HuH-7 (cell line): Measurements from ENCODE around the gene BCAP31.

Source experiments
- DNase-seq: peaks from one replicate; pipeline ENCODE4 v3.0.0; 2011; ENCODE audit warnings: low spot score

Gene BCAP31

DNA sequence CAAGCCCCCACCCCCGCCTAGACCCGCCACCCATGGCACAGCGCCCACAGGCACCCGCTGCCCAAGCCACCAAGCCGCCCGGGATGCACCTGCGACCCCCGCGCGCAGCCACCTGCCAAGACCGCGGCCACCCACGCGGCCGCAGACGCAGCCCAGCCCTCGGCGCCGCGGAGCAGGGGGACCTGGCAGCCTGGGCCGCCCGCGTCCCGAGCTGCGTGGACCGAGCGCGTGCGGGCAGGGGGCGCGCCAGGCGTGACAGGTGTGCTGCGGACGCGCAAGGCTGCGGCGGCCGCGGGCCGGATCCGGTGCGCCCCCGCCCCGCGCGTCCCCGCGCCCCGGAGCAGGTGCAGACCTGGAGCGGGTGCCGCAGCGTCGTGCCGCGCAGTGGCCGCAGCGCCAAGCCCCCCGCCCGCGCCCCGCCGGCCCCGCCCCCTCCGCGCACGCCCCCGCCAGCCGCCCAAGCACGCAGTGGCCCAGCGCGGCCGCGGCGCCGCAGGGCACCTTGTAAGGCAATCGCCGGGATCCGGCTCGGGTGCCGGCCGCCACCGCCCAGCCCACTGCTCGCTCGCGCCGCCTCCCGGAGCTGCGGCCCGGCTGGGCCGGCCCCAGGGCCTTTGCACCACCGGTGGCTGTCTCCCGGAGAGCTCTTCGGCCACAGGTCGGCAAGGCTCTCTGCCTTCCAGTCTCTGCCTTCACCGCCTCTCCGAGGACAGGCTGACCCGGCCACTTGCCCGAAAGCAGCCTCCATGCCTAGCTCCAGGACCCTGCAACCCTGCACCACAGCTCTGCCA lies 50.6 kb downstream of the BCAP31 start, which contains the start of gene PNCK:
PNCK (minus strand) TSS at position 386 of the 791 bp plus-strand sequence. CDS start 737 bp downstream, outside the sequence.
- DNase-seq: no peak

DNA sequence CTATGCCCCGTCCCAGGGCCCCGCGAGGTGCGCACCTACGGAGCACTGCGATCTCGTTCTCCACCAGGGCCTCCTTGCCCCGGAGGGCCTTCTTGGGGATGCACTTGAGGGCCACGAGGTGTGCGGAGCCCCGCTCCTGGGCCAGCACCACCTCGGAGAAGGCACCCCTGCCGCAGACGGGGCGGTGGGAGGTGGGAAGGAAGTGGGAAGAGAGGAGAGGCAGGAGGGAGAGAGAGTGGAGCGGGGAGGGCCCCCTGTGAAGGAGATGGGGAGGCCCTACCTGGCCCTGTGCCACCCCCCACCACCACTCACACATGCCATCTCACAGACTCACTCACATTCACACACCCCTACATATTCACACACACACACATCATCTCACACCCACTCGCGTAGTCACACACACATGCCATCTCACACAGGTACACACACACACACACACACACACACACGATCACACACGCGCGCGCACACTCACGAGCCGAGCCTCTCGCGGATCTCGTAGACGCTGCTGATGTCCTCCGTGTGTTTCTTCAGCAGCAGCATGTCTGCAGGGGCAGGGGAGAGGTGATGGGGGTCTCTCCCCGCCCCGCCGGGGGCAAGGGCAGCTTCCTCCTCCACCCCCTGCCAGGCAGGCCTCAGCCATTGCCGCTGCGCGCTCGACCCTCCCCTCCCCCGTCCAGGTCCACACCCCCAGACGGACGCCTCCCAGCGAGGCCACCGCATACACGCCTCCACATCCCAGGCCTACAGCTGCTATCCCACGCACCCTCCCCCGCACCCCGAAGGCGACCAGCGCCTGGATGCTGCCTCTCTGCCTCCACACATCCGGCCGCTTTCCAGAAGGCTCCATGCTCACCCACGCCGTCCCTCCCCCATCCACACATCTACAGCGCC lies 51.4 kb downstream of the BCAP31 start:
- no peak for DNase-seq

DNA sequence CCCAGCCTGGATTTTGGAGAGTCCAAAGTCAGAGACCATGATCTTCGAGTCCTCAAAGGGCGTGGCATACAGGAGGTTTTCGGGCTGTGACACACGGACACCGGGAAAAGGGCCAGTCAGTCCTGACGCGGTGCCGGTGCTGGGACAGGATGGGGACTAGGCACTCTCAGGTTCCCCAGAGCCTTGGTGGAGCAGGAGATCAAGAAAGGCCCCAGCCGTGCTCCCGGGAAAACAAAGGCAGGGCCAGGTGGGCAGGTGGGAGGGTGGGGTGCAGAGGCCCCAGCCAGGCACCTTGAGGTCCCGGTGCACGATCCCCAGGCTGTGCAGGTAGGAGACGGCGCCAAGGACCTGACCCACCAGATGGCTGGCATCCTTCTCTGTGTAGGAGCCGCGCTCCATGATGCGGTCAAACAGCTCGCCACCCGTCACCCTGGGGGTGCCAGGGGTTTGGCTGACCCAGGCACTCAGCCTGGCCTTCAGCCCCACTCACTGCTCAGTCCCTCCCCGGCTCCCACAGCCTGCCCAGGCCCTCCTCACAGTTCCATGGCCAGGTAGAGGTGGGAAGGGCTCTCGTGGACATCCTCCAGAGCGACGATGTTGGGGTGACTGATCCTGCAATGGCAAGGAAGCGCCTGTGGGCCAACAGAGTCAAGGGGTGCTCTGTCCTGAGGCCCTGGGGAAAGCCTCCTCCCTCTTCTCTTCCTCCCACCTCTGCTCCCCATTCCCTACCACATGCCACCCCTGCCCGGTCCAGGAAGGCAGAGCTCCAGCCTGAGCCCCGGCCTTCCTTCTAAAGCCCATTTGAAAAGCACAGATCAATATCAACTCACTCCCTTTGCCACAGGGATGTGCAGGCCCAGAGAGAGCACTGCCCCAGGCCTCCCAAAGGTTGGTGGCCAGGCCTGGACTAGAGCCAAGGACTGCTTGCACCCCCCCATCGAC lies 52.3 kb downstream of the BCAP31 start:
- DNase-seq: no peak

DNA sequence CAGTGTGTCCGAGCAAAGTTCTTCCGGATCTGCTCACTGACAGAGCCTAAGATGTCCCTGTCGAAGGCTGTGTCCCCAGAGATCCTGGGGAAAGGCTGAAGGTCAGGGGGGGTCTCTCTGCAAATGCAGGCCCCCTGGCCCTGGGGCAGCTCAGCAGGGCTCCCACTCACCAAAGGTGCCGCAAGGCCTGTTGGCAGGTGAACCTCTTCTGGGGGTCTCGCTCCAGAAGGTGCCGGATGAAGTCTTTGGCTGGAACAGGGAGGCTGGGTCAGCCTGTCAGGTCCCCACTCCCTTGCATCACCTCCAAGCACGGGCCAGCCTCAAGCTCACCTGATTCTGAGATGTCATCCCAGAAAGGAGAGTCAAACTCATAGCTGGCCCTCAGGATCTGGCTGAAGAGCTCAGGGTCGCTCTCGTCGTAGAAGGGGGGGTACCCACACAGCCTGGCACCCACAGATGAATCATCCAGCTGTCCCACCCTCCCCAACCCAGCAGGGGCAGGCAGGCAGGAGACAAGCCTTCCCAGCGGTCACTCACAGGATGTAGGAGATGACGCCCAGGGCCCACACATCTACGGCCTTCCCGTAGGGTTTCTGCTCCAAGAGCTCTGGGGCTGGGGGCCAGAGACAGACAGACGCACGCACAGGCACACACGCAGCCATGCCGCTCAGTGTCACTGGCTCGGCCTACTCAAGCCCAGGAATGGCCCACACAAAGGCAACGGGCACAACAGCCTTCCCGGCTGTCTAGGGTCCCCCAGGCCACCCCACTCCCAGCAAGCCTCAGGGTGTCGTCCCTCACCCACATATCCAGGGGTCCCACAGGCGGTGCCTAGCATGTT lies 53.2 kb downstream of the BCAP31 start:
- no peak for DNase-seq

DNA sequence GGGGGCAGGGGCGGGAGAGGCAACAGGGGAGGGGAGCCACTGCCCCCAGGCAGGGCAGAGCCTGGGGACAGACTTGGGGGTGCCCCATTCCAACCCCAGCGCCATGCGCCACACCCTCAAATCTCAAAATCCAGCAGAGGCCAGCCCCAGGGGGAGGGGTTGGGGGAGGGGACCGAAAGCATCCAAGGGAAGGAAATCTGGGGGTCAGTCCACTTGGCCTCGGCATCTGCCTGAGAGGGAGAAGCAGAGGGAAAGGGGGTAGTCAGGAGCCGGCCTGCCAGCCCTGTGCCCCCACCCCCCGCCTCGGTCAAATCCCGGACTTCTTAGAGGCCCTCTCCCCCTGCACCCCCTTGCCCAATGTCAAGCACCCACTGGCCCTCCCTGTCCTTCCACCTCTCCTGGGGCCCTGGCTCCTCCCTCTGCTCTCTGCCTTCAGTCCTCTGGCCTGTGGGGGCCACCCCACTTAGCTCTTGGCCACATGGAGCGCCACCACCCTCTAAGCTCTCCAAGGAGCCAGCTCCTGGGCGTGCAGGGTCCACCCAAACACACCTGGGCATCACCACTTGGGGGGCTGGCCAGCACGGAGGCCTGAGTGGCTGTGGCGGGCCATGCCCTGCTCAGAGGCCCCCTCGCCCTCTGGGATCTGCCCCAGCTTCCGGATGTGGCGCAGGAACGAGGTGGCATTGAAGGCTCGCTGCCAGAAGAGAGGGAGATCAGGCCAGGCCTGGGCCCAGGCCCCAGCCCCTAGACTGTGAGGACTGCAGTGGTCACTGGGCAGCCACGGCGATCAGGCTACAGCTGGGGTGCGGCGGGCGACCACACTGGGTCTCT lies 54.1 kb downstream of the BCAP31 start:
- no peak for DNase-seq

DNA sequence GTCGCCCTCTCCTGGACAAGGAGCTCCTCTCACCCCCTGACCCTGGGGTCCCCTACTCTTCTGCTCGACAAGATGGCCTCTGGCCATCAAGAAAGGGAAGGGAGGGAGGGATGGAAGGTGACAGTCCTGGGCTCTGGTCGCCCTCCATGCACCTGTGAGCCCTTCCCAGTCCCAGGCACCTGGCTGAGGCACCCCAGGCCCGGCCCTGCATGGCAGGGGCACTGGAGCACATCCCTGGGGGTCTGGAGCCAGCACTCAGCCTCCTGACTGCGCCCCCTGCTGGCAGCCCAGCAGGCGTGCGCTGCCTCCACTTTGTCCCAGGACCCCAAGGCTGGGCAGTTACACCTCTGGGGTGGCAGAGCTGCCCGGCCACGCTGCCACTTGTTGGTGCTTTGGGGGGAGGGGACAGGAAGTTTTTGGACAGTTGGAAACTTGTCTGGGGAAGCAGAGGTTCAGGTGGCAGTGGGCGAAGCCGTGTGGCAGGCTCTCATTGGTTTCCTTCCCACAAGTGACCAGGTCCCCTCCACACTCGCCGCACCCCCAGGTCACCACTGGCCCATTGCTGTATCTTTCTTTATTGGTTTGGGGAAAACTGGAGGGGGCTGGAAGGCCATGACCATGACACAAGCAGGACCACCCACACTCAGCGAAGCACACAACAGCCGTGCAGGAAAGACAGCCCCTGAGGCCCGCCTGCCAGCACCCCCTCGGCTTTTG lies 54.9 kb downstream of the BCAP31 start:
- peak; percentile 75 for DNase-seq

DNA sequence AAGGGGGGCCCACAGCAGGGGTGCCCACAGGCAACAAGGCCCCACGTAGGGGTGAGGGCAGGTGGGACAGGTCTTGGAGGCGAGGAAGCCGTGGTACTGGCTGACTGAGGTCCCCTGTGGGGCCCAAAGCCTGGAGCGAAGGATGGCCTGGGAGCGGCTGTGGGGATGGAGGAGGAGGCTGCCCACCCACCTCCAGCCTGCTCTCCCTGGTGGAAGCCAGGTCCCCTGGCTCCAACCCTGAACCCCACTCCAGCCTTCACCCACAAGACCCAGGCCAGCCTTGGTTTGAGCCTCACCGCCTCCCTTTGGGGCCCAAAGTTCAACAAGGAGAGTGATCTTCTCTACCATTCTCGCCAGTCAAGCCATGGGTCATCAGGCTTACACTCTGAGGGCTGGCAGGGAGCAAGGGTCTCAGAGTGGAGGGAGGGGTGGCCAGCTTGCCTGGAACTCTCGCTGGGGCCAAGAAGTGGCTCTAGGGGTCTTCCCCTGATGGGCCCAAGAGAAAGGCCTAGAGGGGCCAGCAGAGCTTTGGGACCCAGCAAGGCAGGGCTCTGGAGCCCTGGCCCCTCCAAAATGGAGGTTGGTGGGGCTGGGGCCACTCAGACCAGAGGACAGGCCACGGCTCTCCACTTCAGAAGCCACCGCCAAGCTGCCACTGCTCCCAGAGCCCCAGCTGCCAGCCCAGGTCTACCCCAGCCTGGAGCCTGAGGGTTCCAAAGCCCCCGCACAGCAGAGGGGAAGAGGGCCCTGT lies 55.6 kb downstream of the BCAP31 start:
- DNase-seq: no peak

DNA sequence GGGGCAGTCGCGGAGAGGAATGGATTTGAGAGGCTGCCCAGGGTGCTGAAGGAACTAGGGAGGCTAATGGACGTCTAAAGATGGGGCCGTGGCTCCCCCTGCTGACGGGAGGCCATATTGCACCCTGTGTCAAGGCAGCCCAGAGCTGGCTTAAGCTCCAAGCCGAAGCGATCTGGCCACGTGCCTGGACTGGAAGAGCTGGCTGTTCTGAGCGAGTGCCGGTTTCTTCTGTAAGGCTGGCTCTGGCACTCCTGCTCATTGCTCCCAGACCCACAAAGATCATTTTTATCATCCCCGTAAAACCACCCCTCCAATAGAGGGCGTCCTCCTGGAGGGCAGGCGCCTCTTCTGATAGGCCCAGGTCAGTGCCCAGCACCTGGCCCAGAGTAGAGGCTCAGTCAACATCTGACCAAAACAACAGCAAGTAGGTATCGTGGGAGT lies 56.2 kb downstream of the BCAP31 start:
- peak; percentile 84 for DNase-seq

DNA sequence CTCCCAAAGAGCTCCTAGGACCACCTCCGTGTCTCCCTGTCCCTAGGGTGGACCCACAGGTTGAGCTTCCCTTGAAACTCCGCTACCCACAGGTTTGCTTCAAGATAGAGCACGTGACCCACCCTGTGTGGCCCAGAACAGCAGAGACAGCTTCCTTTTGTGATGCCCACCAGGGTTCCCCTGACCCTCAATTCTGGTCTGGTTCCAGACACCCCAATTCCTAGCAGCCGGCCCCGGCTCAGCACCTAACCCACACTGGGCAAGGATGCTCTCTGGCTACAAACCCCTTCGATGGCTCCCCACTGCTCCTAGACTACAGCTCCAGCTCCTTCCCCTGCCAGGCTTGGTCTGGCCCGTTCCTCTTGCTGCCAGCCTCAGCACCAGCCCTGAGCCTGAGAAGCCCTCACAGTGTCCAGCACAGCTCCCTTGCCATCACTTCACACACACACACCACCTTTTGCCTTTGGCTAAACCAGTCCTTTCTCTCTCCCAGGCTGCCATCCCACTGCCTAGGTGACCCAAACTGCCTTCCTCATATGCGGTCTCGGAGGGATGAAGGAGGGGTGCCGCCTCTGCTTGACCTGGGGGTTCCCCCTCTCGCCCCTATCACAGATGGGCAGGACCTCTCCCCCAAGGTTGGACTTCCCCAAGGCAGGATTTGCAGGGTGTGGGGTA lies 56.8 kb downstream of the BCAP31 start:
- DNase-seq: no peak

DNA sequence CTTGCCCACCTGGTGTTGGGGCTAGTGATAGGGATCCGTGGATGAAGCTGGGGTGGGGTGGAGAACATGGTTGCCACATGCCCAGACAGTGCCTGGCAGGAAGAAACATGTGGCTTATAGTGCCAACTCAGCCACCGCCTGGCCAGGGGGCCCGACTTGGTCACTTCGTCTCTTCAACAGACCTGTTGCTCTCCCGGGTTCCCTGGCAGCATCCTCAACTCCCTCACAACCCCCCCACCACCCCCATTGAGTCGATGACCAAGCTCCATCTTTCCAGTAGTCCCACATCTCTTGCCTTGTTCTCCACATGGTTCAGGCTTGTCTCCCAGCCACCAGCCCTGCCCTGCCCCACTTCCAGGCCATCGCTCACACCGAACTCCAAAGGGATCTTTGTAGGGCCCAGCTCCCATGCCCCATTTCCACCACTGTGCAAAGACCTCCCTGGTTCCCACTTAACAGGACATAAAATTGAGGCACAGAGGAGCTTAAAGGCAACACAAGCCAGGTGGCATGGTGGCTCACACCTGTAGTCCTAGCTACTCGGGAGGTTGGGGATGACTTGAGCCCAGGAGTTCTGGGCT lies 58.4 kb downstream of the BCAP31 start:
- no peak for DNase-seq

DNA sequence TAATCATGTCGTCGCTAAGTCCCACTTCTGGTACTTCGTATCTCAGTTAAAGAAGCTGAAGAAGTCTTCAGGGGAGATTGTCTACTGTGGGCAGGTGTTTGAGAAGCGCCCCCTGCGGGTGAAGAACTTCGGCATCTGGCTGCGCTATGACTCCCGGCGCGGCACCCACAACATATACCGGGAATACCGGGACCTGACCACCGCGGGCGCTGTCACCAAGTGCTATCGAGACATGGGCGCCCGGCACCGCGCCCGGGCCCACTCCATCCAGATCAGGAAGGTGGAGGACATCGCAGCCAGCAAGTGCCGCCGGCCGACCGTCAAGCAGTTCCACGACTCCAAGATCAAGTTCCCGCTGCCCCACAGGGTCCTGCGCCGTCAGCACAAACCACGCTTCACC lies 61.9 kb downstream of the BCAP31 start:
- DNase-seq: no peak

DNA sequence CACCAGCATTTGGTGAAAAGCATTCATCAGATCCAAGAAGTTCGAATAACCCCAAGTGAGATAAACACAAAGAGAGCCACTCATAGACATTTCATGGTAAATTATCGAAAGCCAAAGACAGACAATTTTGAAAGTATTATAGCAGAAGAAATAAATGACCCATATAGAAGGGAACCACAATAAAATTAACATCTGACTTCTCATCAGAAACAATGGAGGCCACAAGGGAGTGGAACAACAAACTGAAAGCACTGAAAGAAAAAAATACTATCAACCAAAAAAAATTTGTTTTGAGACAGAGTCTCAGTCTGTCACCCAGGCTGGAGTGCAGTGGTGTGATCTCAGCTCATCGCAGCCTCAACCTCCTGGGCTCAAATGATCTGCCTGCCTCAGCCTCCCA lies 64.9 kb downstream of the BCAP31 start:
- no peak for DNase-seq

DNA sequence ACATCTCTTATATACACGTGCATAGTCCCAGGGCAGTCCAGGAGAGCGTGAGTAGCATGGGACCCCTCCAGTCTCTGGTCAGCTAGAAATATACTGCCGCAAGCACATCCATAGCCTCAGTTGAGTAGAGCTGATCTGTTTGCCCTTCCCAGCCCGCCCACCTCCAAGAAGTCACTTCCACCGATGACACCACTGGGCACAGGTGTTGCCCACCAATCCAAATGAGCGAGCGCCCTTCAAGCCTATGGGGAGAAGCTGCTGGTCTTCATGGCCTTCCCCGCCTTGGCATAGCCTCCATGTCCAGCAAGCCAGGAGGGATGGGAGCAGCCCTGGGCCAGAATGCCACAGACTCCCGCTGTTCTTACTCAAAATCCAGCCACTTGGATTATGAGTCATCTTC lies 67.0 kb downstream of the BCAP31 start:
- DNase-seq: no peak

DNA sequence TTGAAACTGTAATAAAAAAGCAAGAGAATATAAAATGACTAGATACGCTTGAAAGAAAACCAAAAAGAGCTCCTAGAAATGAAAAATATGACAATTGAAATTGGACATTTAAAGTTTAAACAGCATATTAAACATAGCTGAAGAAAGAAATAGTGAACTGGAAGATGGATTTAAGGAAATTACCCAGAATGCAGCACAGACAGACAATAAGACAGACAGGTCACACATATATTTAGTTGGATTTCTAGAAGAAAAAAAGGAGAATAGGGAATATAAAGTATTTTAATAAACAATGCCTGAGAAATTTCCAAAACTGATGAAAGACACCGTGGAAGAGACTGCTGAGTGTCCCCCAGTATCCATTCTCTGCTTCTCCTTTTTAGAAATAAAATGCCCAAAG lies 70.6 kb downstream of the BCAP31 start:
- DNase-seq: no peak

DNA sequence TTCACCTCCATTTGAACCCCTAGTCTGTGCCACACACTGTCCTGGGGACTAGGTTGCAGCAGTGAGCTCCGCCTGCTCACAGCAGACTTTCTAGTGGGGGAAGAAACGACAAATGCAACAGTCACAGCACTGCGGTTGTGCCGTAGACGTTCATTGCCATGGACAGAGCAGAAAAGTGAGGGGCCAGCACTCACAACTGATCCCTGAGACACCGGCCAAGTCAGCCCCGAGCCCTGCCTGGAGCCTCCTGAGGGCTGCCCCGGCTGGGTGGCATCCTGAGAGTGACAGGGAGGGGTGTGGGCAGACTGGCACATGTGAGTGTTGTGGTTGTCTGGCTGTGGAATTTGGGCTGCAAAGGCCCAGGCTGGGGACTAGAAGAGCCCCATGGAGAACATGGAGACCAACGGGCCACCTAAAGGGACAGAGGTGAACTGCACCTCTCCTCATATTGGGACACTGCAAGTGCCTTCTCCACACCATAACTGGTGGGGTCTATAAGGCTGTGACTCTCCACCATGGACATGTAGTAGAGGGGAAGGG lies 72.6 kb downstream of the BCAP31 start:
- DNase-seq: peak; percentile 47

DNA sequence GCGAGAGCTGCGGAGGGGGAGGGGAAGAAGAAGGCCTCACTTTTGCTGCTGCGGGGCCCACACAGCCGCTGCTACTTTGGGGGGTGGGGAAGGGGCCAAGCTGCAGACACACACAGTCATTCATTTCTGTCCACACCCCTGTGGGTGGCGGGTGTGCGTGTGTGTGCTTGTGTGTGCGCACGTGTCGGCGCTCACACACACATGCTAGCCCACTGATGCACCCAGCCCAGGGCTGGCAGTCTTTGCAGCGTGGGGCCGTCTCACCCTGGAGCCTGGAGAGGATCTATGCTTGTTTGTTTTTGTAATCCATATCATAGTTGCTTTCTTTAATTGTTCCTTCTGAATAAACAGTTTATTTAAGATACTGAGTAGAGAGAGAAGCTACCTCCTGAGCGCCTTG lies 73.2 kb downstream of the BCAP31 start:
- DNase-seq: no peak
